GM10847 (cell line): ENCODE measurements around the gene PRRC2C.

Experiments used
- POLR2A ChIP-seq: IDR thresholded peaks from 2 replicates; pipeline ENCODE4 v1.6.1; 2011; ENCODE audit not compliant: insufficient read length; ENCODE audit errors: extremely low read depth

Gene PRRC2C

GRCh38 chr1:171550050-171550449 is 64.7 kb downstream of the PRRC2C start:
- no peak for TF ChIP-seq POLR2A

GRCh38 chr1:171563675-171564074 is 78.3 kb downstream of the PRRC2C start:
- no peak for TF ChIP-seq POLR2A

- TF ChIP-seq POLR2A = no peak
These were observed 81.1 kb downstream of the PRRC2C start for GRCh38 chr1:171566467-171566866.

- no peak for TF ChIP-seq POLR2A
These were observed 85.0 kb downstream of the PRRC2C start for GRCh38 chr1:171570295-171570694.

DNA sequence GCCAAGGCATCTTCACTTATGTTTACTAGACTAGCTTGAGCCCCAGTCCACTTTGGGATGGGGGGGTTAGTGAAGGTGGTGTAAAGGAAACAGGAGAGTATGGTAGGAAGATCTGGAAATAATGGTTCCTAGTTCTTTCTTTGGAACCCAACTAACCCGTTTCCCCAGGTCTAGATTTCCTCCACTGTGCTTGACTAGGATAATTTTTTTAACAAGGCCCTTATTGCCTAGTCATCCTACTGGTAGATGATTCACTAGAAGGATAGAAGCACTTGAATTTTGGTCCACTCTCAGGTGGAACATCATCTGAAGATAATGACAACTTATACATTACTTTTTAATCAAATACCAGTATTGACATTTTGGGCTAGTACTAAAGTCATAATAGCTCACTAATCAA is 90.8 kb downstream of the PRRC2C start:
- TF ChIP-seq POLR2A = no peak

GRCh38 chr1:171581226-171581625 is 95.9 kb downstream of the PRRC2C start:
- no peak for TF ChIP-seq POLR2A

DNA sequence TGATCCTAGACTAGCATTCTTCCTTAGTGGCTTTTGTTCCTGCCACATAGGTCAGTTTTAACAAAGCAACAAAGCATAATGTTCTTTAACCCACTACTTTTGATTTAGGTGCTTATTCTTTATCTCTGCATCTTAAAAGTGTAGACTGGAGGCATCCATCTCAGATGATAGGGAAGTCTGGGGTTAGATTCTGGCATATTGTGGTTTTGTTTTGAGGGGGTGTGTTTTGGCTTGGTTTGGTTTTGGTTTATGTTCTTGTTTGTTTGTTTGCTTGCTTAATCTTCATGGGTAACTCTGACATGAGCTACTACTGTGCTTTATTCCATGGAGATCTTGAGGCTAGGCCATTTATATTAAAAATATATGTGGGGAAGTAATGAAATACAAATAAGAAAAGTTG is 96.4 kb downstream of the PRRC2C start:
- TF ChIP-seq POLR2A = no peak

GRCh38 chr1:171582589-171582988 is 97.3 kb downstream of the PRRC2C start:
- no peak for TF ChIP-seq POLR2A

GRCh38 chr1:171583591-171584201 is 98.4 kb downstream of the PRRC2C start:
- TF ChIP-seq POLR2A = no peak

DNA sequence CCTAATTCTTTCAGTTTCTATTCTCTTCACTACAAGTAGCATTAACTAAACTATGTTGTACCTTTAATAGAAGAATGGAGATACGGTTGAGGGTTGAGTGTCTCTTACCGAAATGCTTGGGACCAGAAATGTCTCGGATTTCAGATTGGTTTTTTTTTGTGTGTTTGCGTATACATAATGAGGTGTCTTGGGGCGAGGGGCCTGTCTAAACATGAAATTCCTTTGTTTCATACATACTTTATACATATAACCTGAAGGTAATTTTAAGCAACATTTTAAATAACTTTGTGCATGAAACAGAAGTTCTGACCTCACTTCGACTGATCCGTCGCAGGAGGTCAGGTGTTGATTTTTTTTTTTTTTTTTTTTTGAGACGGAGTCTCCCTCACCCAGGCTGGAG is 100.4 kb downstream of the PRRC2C start:
- TF ChIP-seq POLR2A = no peak

- no peak for TF ChIP-seq POLR2A
These were observed 102.9 kb downstream of the PRRC2C start for GRCh38 chr1:171588230-171588629.

GRCh38 chr1:171590022-171590421 is 104.7 kb downstream of the PRRC2C start:
- TF ChIP-seq POLR2A = no peak

DNA sequence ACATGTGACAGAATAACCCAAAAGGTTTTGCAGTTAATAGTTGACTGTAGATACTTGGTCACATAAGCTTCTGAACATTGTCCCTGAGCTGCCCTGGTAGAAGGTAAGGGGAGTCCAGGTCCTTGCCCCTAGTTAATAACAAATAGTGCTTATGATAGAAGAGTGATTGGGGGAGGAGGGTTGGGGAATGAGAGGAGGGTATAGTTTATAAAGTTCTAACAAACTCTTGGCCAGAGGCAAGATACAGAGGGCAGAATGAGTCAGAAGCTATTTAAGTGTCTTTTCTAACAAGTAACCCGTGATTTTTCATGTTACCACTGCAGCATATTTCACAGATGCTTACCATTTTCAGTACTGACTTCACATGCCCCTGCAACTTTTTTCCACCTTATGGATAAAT is 110.0 kb downstream of the PRRC2C start:
- no peak for TF ChIP-seq POLR2A

GRCh38 chr1:171596119-171596518 is 110.8 kb downstream of the PRRC2C start:
- no peak for TF ChIP-seq POLR2A

GRCh38 chr1:171596705-171597104 is 111.4 kb downstream of the PRRC2C start:
- no peak for TF ChIP-seq POLR2A

- TF ChIP-seq POLR2A = no peak
These were observed 111.9 kb downstream of the PRRC2C start for GRCh38 chr1:171597203-171597602.

GRCh38 chr1:171600862-171601261 is 115.5 kb downstream of the PRRC2C start:
- TF ChIP-seq POLR2A = no peak
